Esophagus squamous epithelium (tissue), 4 donors: ENCODE measurements around the gene ITGAX.

Experiments used
- POLR2A ChIP-seq, 4 donors: fragments of 450-650 bp; IDR thresholded peaks; one replicate each; pipeline ENCODE4 v1.6.1; 2017; ENCODE audit warnings: antibody characterized with exemption in 4 of 4, mild to moderate bottlenecking in 4 of 4, moderate library complexity in 3 of 4
- TF ChIP-seq, protein P1 (sequence below), 6 experiments: fragments of 450-650 bp in 4 of 6; fragments of 200-600 bp in 2 of 6; sonication (generic) in 2 of 6; IDR thresholded peaks; one replicate each; pipeline ENCODE4 v1.5.1; 2016 to 2019; ENCODE audit warnings: antibody characterized with exemption in 6 of 6, mild to moderate bottlenecking in 4 of 6, moderate library complexity in 4 of 6

DNA sequence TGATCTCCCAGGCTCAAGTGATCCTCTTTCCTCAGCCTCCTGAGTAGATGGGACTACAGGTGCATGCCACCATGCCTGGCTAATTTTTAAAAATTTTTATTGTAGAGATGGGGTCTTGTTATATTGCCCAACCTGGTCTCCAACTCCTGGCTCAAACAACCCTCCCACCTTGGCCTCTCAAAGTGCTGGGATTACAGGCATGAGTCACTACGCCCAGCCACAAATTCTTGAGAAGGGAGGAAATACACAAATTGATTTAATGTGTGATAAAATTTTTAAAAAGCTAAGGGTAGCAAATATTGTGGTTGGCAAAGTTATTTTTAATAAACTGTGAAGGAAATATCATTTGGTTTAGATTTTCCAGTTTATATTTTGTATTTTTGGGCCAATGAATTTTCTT lies 47.7 kb downstream of the ITGAX start:
- TF ChIP-seq, protein P1, sequence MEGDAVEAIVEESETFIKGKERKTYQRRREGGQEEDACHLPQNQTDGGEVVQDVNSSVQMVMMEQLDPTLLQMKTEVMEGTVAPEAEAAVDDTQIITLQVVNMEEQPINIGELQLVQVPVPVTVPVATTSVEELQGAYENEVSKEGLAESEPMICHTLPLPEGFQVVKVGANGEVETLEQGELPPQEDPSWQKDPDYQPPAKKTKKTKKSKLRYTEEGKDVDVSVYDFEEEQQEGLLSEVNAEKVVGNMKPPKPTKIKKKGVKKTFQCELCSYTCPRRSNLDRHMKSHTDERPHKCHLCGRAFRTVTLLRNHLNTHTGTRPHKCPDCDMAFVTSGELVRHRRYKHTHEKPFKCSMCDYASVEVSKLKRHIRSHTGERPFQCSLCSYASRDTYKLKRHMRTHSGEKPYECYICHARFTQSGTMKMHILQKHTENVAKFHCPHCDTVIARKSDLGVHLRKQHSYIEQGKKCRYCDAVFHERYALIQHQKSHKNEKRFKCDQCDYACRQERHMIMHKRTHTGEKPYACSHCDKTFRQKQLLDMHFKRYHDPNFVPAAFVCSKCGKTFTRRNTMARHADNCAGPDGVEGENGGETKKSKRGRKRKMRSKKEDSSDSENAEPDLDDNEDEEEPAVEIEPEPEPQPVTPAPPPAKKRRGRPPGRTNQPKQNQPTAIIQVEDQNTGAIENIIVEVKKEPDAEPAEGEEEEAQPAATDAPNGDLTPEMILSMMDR (IDR thresholded peaks at IDR 0.05), result no peak
- TF ChIP-seq POLR2A (IDR thresholded peaks at IDR 0.05), result no peak
